Suprapubic skin (tissue), 4 donors: ENCODE measurements around the gene ZNF641. TPM values are rescaled to one million over a fixed set of nuclear protein-coding genes. Genes with fewer than 3 reads are reported as not detected.

Experiments
- DNase-seq, 2 donors: peaks; one replicate each; pipeline ENCODE4 v3.0.0-alpha.2; 2019; ENCODE audit warnings: low spot score in 2 of 2
- H3K27ac ChIP-seq: fragments of 200-600 bp; sonication (generic); one replicate; pipeline ENCODE4 v1.5.1; 2019
- H3K27me3 ChIP-seq: fragments of 200-600 bp; sonication (generic); one replicate; pipeline ENCODE4 v1.5.1; 2019
- H3K36me3 ChIP-seq: fragments of 200-600 bp; sonication (generic); one replicate; pipeline ENCODE4 v1.5.1; 2019
- H3K4me1 ChIP-seq: fragments of 200-600 bp; sonication (generic); one replicate; pipeline ENCODE4 v1.5.1; 2019
- H3K4me3 ChIP-seq: fragments of 200-600 bp; sonication (generic); one replicate; pipeline ENCODE4 v1.5.1; 2019; ENCODE audit warnings: mild to moderate bottlenecking
- H3K9me3 ChIP-seq: fragments of 200-600 bp; sonication (generic); one replicate; pipeline ENCODE4 v1.5.1; 2019
- EP300 ChIP-seq: sonication (generic); formaldehyde crosslinking; IDR thresholded peaks from one replicate; pipeline ENCODE4 v1.6.1; 2017; ENCODE audit warnings: antibody characterized with exemption
- POLR2A ChIP-seq, 2 donors: fragments of 450-650 bp; IDR thresholded peaks; one replicate each; pipeline ENCODE4 v1.6.1; 2017; ENCODE audit warnings: antibody characterized with exemption in 2 of 2, mild to moderate bottlenecking in 2 of 2, moderate library complexity in 2 of 2
- POLR2AphosphoS5 ChIP-seq, 3 donors: sonication (generic); formaldehyde crosslinking; IDR thresholded peaks; one replicate each; pipeline ENCODE4 v1.6.1; 2017; ENCODE audit warnings: antibody characterized with exemption in 3 of 3
- WGBS: methylation state at CpG from one replicate; pipeline ENCODE4 v1.1.5; 2018; 5-methylcytosine and 5-hydroxymethylcytosine counted together
- total RNA-seq, 4 donors: library from RNA; depleted of rRNA; stranded (reverse); fragments of >200 nt; gene quantifications; one replicate each; pipeline ENCODE4 v1.1.0, GENCODE V29; 2016
- TF ChIP-seq, protein P1 (sequence below), 2 donors: fragments of 200-600 bp in 1 of 2; fragments of 450-650 bp in 1 of 2; sonication (generic) in 1 of 2; IDR thresholded peaks; one replicate each; pipeline ENCODE4 v1.5.1; 2016 to 2019; ENCODE audit warnings: antibody characterized with exemption in 2 of 2, mild to moderate bottlenecking in 1 of 2, moderate library complexity in 1 of 2

Gene ZNF641
- total RNA-seq, 4 donors from 2014 or later = 10.2 to 15.4 (median 13.2) TPM

DNA sequence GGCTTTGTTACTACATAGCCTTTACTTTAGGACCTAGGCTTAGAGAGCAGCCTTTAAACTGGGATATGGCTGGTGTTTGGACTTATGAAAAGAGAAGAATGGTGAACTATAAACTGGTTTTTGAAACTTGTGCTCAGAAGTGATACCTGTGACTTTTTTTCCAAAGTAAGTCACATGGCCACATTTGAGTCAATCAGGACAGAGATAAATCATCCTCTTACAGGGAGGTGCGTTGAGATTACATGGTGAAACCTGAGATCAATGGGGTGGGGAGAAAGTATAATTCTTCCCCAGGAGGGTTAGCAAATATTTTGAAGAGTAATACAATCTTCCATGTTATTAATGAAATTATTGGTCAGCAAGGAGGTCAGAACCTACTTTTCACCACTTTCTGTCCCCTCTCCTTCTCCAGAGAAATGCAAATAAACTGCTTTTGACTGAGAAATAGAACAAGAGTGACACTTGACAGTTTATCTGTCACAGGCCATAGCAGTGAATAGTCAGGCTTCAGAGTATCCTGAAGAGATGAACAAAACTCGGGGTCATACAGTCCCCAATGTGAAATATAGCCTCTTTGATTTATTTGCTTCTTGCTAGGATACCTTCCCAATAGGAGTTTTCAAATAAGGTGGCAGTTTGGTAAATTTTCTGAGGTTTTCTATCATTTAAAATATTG is 11.1 kb upstream of the ZNF641 start:
- Histone ChIP-seq H3K4me3 (no peak overlapping the region), H3K4me1 (no peaks in the 10 kb centered on the region), H3K36me3 (no peaks in the 10 kb centered on the region), H3K9me3 (no peaks in the 10 kb centered on the region), H3K27ac (no peak overlapping the region), H3K27me3 (no peaks in the 10 kb centered on the region)
- DNase-seq = no peak
- TF ChIP-seq POLR2AphosphoS5 (IDR thresholded peaks at IDR 0.05) (no peak), POLR2A (IDR thresholded peaks at IDR 0.05) (no peak), EP300 (no peak)
- TF ChIP-seq, protein P1, sequence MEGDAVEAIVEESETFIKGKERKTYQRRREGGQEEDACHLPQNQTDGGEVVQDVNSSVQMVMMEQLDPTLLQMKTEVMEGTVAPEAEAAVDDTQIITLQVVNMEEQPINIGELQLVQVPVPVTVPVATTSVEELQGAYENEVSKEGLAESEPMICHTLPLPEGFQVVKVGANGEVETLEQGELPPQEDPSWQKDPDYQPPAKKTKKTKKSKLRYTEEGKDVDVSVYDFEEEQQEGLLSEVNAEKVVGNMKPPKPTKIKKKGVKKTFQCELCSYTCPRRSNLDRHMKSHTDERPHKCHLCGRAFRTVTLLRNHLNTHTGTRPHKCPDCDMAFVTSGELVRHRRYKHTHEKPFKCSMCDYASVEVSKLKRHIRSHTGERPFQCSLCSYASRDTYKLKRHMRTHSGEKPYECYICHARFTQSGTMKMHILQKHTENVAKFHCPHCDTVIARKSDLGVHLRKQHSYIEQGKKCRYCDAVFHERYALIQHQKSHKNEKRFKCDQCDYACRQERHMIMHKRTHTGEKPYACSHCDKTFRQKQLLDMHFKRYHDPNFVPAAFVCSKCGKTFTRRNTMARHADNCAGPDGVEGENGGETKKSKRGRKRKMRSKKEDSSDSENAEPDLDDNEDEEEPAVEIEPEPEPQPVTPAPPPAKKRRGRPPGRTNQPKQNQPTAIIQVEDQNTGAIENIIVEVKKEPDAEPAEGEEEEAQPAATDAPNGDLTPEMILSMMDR (IDR thresholded peaks at IDR 0.05) = no peak
- WGBS = 58% methylated on average over 2 of the region's 2 CpGs

DNA sequence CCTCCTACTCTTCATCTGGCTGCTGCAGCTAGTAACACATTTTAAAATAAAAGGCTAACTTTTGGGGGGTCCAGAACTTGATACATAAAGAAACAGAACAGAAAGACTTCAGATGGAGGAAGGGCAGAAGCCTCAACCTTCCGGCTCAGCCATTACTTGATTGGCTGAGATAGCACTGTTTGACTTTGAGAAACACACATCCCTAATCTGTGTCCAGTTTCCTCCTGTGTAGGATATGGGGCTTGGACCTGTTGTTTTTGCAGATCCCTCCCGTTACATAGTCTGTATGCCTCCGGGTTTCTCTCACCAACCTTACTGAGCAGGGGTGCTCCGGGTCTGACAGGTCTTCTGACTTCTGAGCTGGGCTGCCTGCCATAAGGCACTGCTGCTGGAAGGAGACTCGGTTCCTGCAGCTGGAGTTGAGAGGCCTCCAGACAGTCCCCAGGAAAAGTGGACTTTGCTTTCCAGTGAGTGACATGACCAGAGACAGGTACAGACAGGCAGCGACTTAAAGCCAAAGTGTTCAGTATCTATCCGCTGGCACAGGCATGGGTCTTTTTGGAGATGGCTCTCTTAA is 8.3 kb upstream of the ZNF641 start:
- WGBS = 79% methylated on average over 7 of the region's 7 CpGs
- DNase-seq = no peak
- TF ChIP-seq POLR2AphosphoS5 (IDR thresholded peaks at IDR 0.05) (no peak), POLR2A (IDR thresholded peaks at IDR 0.05) (no peak), EP300 (no peak)
- TF ChIP-seq, protein P1 (IDR thresholded peaks at IDR 0.05) = no peak
- no peaks in the 10 kb centered on the region for H3K27me3 ChIP-seq
- H3K4me1 ChIP-seq = no peaks in the 10 kb centered on the region
- no peak overlapping the region for H3K27ac ChIP-seq
- no peak overlapping the region for H3K4me3 ChIP-seq
- no peaks in the 10 kb centered on the region for H3K9me3 ChIP-seq
- H3K36me3 ChIP-seq = no peaks in the 10 kb centered on the region

DNA sequence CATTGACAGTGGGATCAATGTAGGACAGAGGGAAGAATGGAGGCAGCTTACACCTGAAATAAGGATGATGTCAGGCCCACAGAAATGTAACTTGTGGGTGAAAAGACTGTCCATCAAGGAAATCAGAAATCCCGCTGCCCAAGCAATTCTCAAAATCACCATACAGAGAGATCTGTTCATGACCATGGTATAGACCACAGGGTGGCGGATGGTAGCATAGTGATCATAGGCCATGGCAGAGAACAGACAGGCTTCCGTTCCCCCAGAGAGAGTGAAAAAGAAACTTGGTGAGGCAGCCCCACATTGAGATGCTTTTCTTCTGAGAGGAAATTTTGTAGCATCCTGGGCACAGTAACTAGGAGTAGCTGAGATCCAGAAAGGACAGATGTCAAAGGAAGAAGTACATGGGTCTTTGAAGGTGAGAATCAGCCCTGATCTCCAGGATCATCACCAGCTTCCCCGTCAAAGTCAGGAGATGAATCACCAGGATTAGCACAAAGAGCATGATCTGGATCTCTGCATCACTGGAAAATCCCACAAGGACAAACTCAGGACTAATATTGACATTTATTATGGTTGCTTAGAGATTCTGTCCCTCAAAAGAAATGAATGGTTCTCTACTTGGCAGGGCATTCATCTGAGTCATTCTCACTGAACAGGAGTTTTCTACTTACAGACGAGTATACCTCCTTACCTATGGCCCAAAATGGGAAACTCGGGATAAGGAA is 5.5 kb upstream of the ZNF641 start:
- TF ChIP-seq POLR2A (IDR thresholded peaks at IDR 0.05) (no peak), POLR2AphosphoS5 (IDR thresholded peaks at IDR 0.05) (no peak), EP300 (no peak)
- TF ChIP-seq, protein P1 (IDR thresholded peaks at IDR 0.05) = no peak
- DNase-seq = no peak
- H3K4me1 ChIP-seq = peaks cover 8% of the 10 kb centered on the region
- H3K4me3 ChIP-seq = no peak overlapping the region
- no peaks in the 10 kb centered on the region for H3K27me3 ChIP-seq
- no peak overlapping the region for H3K27ac ChIP-seq
- no peaks in the 10 kb centered on the region for H3K9me3 ChIP-seq
- 76% methylated on average over 6 of the region's 6 CpGs for WGBS
- H3K36me3 ChIP-seq = no peaks in the 10 kb centered on the region

DNA sequence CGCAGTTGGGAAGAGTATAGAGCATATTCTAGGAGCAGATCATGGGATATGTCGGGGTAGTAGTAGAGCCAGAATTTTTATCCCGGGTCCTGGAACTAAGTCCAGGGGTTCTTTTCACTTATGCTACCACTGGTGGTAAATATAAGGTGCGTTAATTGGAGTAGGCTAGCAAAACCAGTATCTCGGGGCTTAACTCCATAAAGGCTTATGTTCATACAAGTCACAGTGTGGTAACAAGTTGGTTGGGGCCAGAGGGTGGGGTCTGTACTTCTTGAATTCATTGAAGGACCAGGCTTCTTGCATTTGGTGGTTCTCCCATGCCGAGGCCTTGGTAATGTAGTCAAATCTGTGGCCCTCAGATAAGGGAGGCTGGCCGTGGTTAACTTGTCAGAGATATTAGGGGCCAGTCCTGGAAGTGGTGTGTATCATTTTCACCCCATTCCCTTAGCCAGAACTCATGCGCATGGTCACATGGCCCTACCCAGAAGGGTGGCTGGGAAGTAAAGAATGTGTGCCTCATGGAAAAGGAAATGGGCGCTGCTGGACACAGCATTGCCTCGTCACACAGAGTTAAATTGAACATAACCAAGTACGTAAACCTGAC is 1.5 kb upstream of the ZNF641 start:
- Histone ChIP-seq H3K36me3 (peaks cover 8% of the 10 kb centered on the region), H3K4me3 (no peak overlapping the region), H3K4me1 (peaks cover 24% of the 10 kb centered on the region), H3K9me3 (no peaks in the 10 kb centered on the region), H3K27ac (no peak overlapping the region), H3K27me3 (no peaks in the 10 kb centered on the region)
- no peak for DNase-seq
- WGBS = 96% methylated on average over 11 of the region's 11 CpGs
- no peak for TF ChIP-seq POLR2AphosphoS5 (IDR thresholded peaks at IDR 0.05)
- TF ChIP-seq POLR2A (IDR thresholded peaks at IDR 0.05) = no peak
- TF ChIP-seq EP300 = no peak
- TF ChIP-seq, protein P1 (IDR thresholded peaks at IDR 0.05) = no peak
